Stimulated activated CD8-positive, alpha-beta memory T cell treated with anti-CD3 and anti-CD28 coated beads, Interleukin-2, amount 100 ng/mL, for 1 hour (primary cell): Measurements from ENCODE around the gene CBLN3.
A peak's percentile ranks its signal among the peaks of the same experiment; 100 is the strongest.
"Not testable (repeated sequence)": the region's sequence is repeated elsewhere in the genome, so short reads cannot be mapped to it uniquely, and the experiment has no call there.

ENCODE experiments used
- DNase-seq, 2 donors: peaks; one replicate each; pipeline ENCODE4 v3.0.0-alpha.2; 2020; ENCODE audit warnings: low read depth in 2 of 2

The CBLN3 gene

DNA sequence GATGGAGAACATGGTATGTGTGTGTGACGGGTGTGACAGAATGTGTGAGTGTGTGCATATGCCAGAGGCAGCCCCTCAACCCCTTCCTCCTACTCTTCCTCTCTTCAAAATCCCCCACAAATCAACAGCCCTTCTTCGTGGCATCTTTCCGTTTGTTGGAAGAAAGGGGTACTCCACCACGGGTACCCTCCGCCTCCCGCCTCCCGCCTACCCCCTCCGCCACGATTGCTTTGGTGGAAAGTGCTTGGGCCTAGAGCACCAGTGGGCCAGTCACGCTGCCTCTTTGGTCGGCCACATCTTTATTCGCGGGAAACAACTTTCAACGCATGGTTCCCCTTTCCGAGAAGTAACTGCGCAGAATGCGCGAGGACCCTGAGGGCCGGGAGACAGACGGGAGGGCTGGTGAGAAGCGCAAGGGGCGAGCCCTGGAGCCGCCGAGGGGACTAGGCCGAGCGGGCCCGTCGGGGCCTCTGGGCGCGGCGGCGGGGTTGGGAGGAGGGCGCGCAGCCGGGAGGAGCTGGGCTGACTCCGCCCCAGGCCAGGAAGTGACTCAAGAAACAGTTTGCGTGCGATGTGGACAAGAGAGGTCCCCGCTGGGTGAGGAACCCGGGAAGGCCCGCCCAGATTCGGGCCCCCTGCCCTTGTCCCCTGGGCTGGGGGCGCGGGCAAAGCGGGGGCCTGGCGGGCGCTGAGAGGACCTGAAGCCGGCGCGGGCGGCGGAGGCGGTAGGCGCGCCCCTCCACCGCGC lies at the start of gene CBLN3, which contains the start of gene KHNYN:
Gene CBLN3, minus strand, starts transcription at position 274 of the 748 bp plus-strand sequence. CDS start 614 bp downstream, outside the sequence.
Gene KHNYN, plus strand, starts transcription at position 560 of the 748 bp plus-strand sequence. CDS start 777 bp downstream, outside the sequence.
- DNase-seq, result peak; percentile 71 to 75

DNA sequence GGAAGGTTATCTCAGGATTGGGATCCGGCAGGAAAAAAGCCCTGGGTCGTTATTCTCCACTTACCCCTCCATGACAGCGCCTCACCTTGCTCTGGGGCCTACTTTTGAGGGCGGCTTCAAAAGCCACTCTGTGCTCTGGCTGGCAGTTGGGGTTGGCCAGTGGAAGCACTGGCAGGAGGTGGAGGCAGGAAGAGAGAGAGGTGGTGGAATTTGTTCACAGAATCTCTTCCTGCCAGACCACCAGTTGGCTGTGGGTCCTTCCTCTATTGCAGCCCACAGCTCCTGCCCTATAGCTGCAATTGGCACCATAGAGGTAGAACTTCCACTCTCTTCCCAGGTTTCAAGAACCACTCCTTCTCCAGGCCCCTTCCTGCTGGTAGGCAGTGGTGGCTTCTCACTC lies 45.8 kb upstream of the CBLN3 start:
- DNase-seq, result no peak

DNA sequence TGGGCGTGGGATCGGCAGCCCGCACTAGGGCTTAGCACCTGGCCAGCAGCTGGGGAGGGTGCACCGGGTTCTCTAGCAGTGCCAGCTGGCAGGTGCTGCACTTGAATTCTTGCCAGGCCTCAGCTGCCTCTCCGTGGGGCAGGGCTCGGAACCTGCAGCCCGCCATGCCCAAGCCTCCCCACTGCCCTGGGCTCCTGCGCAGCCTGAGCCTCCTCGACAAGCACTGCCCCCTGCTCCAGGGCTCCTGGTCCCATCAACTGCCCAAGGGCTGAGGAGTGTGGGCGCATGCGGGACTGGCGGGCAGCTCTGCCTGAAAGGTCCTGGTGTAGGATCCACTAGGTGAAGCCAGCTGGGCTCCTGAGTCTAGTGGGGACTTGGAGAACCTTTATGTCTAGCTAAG lies 43.7 kb upstream of the CBLN3 start:
- DNase-seq, result no peak

DNA sequence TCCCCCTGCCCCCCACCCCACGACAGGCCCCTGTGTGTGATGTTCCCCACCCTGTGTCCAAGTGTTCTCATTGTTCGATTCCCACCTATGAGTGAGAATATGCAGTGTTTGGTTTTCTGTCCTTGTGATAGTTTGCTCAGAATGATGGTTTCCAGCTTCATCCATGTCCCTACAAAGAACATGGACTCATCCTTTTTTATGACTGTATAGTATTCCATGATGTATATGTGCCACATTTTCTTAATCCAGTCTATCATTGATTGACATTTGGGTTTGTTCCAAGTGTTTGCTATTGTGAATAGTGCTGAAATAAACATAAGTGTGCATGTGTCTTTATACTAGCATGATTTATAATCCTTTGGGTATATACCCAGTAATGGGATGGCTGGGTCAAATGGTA lies 41.0 kb upstream of the CBLN3 start:
- not testable (repeated sequence) for DNase-seq

DNA sequence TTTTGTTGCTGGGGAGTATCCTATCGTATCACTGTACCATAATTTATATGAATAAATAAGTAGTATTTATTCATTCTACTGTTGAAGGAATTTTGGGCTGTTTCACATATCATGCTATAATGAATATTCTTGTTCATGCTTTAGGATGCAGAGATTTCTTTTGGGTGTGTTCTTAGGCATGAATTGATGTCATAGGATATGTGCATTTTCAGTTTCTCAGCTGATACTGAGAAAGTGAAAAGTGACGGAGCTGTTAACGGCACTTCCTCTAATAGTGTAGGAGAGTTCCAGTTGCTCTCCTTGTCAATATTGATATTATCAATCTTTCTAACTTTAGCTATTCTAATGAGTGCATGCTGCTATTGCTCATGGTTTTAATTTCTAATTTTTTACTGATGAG lies 36.3 kb upstream of the CBLN3 start:
- no peak for DNase-seq

DNA sequence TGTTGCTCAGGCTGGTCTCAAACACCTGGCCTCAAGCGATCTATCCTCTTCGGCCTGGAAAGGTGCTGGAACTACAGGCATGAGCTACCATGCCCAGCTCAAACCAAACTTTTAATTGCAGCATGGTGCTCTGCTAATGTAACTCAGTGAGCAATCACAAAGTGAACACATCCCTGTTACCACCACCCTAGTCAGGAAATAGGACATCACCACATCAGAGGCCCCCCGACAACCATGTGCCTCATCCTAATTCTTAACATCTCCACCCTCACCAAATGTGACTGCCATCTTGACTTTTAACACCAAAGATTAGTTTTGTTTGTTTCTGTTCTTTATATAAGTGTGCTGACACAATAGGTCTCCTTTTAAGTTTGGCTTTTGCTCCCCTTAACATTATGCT lies 35.9 kb upstream of the CBLN3 start:
- no peak for DNase-seq

DNA sequence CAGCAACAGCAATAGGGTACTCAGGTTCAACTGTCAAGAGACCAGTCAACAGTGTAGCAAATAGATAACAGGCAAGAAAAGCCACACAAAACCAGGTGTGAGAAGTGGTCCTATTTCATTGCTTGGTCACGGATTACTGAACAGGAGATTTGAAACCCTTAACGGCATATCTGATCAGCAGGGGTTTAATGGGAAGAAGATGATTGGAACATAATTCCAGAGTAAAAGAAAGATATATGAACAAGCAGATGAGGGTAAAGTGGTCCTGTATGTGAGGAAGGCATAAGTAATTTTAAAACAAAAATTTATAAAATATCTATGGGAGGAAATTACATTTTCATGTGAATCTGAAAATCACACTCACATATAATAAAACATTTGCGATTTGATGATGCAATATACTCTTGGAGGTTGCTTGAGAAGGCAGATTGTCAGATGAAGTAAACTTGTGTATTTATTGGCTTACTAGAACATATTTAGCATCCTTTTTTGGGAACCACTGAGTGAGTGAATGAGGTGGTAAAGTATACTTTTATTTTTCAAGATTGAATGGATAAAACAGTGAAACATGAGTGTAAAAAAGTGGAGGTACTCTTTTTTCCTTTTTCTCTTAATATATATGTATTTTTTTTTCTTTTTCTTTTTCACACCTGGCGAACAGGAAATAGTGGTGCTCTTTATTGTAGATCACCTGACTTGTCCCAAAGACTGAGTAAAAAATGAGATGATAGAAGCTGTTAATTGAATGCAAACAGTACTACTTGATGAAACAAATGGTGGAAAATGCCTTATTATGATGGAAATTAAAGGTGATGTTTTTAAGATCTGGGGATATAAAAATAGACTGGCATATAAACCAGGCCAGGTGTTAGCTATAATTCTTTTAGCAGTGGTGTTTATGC lies 34.7 kb upstream of the CBLN3 start:
- DNase-seq, result no peak

DNA sequence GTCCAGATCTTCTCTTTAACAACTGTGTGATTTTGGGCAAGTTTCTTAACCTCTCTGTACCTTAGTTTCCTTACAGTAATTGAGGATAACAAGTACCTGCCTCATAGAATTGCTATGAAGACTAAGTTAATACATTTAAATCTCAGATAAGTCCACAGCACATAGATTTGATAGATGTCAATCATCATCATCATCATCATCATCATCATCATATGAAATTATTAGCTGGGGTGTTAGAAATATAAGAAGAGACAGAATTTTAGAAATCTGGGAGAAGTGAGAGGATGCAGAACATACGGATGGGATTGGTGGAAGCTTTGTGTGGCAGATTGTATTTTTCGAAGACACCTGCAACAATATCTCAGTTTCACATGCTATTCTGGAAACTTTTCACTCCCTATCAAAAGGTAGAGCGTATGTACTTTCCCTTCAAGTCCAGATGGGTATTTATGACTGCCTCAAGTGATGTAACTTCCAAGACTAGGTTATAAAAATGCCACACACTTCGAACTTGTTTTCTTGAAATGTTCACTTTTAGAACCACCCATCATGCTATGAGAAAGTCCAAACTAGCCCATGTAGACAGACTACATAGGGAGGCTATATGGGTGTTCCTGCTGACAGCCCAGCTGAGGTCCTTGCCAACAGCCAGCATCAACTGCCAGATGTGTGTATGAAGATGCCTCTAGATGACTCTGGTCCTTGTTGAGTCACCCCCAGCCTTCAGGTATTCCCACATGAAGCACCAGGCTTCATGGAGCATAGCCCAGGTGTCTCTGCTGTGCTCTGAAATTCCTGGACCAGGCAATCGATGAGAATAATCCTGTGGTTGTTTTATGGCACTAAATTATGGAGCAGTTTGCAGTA lies 33.8 kb upstream of the CBLN3 start:
- no peak for DNase-seq

DNA sequence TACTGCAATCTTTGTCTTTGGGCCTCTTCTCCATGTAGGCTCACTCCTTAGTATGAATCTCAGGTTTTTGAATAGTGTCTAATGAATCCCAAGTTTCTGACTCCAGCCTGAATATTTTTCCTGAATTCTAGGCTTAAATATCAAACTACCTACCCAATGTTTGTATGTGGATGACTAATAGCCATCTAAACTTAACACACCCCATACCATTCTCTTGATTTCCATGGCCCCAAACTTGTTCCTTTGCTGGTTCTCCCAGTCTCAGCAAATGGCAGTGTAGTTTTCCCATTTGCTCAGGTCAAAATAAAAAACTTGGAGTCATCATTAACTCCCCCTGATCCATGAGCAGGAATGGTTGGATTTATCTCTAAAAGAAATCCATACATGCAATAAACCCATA lies 31.9 kb upstream of the CBLN3 start:
- no peak for DNase-seq

DNA sequence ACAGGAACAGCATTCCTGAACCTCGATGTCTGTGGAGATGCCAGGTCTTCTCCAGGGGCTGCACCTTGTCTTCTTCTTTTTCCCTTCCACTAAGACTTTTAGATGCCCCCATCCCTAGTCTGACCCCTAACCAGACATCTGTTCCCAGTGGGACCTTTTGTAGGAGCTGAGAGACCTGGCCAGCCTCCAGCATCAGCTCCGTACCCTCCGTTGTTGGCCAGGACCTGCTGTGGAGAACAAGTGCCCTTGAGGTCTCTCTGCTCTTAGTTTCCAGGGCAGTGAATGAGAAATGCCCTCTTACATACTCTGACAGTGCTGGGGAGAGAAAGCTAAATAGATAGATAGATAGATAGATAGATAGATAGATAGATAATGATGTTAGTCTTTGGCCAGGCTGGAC lies 29.9 kb upstream of the CBLN3 start:
- DNase-seq, result no peak

DNA sequence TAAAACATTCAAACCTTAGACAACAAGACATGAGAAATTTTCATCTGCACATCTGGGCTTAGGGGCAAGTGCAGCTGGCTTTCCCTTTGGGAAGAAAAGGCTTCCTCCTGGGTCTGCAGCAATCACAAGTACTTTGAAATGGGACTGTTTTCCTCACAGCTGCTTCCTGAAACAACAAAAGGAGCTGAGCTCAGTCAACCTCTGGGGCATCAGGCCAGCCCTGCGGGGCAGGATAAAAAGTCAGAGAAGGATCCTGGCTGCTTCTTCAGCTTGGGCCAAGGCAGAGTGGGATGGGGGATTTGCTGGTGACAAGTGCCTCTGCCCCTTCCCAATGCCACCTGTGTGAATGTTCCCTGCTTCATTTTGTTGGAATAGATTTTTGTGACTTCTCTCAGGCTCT lies 29.3 kb upstream of the CBLN3 start:
- DNase-seq, result no peak

DNA sequence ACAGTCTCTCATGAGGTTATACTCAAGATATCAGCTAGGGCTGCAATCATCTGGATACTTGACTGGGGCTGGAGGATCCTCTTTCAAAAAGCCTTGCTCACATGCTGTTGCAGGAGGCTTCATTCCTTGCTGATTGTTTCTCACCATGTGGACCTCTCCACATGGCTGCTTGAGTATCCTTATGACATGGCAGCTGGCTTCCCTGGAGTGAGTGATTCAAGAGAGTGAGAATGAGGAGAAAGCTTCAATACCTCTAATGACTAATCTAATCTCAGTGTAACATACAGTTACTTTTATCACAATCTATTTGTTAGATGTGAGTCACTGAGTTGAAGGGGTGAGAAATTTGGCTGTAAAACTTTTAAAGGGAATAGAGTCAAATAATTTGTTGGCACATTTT lies 27.5 kb upstream of the CBLN3 start:
- no peak for DNase-seq

DNA sequence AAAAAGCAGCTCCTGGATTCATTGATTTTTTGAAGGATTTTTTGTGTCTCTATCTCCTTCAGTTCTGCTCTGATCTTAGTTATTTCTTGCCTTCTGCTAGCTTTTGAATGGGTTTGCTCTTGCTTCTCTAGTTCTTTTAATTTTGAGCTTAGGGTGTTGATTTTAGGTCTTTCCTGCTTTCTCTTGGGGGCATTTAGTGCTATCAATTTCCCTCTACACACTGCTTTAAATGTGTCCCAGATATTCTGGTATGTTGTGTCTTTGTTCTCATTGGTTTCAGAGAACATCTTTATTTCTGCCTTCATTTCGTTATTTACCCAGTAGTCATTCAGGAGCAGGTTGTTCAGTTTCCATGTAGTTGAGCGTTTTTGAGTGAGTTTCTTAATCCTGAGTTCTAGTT lies 21.4 kb upstream of the CBLN3 start:
- DNase-seq, result not testable (repeated sequence)

DNA sequence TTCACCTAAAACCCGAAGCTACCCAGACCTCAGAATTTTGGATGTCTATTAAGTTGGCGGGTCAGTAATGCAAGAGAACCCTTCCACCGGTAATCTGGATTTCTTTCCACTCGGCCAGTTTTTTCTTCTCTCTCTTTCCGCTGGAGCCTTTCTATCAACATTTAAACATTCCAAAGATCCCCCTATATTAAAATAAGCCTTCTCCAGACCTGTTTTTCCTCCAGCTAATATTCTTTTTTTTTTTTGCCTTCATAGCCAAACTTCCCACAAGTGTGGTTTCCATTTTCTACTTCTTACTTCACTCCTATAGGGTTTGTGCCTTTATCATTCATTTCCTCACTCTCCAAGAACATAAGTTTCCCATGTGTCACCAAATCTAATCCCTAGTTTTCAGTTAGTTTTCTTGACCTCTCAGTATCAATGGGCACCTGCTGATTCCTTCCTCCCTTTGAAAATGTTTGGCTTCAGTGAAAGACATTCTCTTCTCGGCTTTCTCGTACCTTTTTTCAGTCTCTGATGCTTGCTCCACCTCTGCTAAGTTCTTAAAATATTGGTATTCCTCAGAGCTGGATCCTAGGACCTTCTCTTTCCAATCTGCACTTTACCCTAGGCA lies 13.7 kb upstream of the CBLN3 start:
- DNase-seq, result no peak

DNA sequence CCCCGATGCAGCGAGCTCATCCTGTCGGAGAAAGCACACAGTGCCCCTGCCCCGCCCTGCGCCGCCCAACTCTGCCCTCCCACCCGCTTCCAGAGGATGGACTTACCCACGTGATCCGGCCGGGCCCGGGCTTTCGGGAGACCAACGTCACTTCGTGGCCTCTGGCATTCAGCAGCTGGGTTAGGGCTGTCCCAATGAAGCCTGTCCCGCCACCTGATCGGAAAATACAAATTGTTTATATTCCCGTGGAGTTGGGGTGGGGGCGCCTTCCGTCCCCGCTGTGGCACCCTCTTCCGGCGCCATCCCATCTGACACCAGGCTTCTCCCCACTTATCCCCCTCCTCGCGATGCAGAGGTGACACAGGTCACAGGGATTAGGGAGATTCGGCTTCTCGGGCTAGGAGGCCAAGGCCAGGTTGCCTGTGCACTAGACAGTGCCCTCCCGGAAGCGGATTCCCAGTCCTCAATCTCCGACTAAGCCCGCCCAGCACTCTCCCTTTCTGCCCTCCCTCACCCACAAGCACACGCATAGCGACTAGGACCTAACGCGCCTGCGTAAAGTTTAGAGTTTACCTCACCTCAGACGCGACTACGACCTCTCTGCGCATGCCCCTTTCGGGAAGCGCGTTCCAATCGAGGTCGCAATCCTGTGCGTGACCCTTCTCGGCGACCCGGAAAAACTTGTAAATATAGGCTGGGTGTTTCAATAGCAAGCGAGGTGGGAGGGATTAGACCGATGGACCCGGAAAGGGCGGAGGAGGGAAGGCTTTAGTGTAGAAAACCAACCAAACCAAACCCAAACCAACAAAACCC lies 13.0 kb upstream of the CBLN3 start, which contains the start of gene SDR39U1:
Gene SDR39U1, minus strand, starts transcription at position 537 of the 813 bp plus-strand sequence. Its CDS starts 7 bp downstream, at position 530.
- peak; percentile 86 to 95 for DNase-seq

DNA sequence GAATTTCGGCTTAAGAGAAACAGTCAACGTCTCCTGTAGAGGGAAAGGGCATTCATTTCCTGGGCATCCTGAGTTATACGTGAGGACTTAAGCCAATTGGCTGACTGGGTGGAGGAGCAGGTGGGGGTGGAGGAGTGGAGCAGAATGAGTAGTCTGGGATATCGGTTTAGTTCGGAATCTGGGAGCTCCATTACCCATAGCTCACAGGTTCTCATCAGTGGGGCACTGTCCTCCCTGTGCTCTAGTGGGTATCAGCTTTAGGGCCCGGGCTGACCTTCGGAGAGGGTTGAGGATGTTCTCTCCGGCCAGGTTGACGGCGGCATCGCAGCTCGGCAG lies 12.4 kb upstream of the CBLN3 start:
- no peak for DNase-seq

DNA sequence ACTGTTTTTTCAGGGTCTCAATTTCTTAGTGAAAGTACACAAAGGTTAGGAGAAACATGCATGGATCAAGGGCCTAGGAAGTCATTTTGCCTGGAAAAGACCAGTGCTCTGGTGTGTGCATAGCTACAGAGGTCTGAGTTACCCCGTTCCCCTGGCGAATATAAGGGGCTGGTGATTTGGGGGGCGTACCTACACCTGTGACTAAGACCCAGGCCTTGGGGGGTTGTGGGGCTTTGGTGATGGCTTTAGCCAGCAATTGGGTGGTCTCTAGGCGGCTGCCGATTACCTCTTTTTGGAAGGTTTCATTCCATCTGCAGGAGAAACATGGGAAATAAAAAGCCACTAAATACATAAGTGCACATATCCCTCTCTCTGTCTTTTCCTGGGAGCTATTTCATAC lies 12.0 kb upstream of the CBLN3 start:
- DNase-seq, result no peak

DNA sequence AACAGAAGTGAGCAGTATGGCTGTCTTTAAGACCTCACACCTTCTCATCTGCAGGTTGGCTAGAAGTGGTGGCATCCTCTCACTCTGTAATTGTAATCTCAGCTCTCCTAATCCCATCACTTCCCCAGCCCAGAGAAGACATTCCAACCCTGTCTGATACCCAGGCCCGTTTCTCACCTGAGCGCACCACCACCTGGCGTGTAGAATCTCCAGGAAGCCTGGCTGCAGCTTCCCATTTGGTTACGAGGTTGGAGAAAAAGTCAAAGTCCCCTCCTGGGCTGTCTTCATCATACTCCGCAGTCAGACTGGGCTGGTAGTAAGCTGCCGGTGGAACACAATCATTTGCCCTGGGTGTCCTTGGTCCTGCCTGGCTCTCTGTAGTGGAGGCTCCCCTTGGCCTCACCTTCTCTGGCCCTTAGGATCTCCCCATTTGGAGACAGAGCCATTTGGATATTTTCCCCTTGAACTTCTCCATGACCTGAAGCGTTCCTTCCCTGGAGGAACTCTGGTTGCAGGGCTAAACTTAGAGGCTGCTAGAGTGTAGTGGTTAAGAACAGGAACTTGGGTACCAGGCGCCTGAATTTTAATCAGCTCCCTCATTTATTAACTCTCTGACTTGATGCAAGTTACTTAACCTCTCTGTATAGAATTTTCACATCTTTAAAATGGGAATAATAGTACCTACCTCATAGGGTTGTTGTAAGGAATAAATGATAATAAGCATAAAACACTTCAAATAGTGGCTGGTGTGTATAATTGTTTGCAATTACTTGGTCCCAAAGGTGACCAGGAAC lies 11.3 kb upstream of the CBLN3 start:
- DNase-seq, result no peak

DNA sequence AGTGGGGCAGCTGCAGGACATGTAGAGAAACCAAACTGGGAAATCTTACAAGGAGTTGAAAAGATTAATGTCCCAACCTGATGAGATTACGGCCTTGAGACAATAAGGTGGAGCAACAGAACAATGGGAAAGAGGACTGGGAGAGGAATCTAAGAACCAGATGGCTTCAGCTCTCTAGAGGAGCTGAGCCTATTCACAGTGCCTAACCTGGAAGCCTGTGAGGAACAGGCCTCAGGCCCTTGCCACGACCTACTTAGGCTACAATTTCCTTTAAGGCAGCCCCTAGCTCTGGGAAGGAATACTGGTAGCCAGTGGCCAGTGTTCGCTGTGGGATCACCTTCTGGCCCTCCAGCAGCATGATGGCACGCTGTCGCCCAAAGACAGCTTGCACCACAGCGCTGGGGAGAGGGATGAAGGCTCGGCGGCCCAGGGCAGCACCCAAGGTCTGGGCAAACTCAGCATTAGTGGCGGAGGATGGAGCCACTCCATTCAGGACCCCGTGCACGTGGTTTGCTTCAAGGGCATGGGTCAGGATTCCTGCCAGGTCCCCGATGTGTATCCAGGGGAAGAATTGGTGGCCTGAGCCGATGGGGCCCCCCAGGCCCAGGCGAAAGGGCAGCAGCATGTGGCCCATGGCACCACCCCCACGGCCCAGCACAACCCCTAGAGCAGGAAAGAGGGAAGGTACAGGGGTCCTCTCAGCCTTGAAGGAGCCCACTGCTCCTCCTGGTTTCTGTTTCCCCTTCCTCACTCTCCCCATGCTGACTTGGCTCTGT lies 10.6 kb upstream of the CBLN3 start:
- DNase-seq, result no peak
